IMR-90 (cell line): Measurements from ENCODE around the gene LGALS9. TPM values are rescaled to one million over a fixed set of nuclear protein-coding genes. Genes with fewer than 3 reads are reported as not detected.

Experiments used
- ATAC-seq: fragments of 200-7000 bp; cut with Tn5 transposase; 2 replicates; pipeline ENCODE4 v1.9.1; 2020; ENCODE audit warnings: low read depth, mild to moderate bottlenecking, moderate library complexity
- BruUV-seq: library from RNA; stranded (reverse); fragments of 400-500 nt; replicated peaks from 2 replicates; lab custom pipeline; 2021; lab: Mats Ljungman, UMichigan
- CTCF ChIA-PET: fragments of 300-600 bp; formaldehyde crosslinking; extraction: SDS; loops from one replicate; lab custom pipeline; 2021; ENCODE audit warnings: antibody characterized with exemption; lab: Yijun Ruan, JAX
- POLR2A ChIA-PET: fragments of 300-600 bp; sonication (Branson Sonifier 250); formaldehyde crosslinking; loops from one replicate; lab custom pipeline; 2022; ENCODE audit warnings: antibody characterized with exemption; ENCODE audit not compliant: unreplicated experiment; lab: Charles Lee
- DNase-seq: peaks from one replicate; pipeline ENCODE4 v3.0.0; 2013
- H2AFZ ChIP-seq: replicated peaks from 2 replicates; pipeline ENCODE3; 2013; ENCODE audit warnings: low read length, mild to moderate bottlenecking; ENCODE audit not compliant: poor library complexity
- H2AK5ac ChIP-seq: 2 replicates; pipeline ENCODE4 v1.6.1; 2013; ENCODE audit warnings: low read depth, low read length, inconsistent platforms
- H2AK9ac ChIP-seq: replicated peaks from 2 replicates; pipeline ENCODE3; 2013; ENCODE audit warnings: mild to moderate bottlenecking, low read depth, low read length, moderate library complexity; ENCODE audit not compliant: poor library complexity
- H2BK120ac ChIP-seq: 2 replicates; pipeline ENCODE4 v1.6.1; 2013; ENCODE audit warnings: low read depth, low read length, inconsistent platforms
- H2BK15ac ChIP-seq: 3 replicates; pipeline ENCODE4 v1.6.1; 2013; ENCODE audit warnings: low read depth, low read length, inconsistent platforms
- H2BK20ac ChIP-seq: 2 replicates; pipeline ENCODE4 v1.6.1; 2013; ENCODE audit warnings: low read depth, mild to moderate bottlenecking, inconsistent platforms, low read length, moderate library complexity
- H2BK5ac ChIP-seq: 2 replicates; pipeline ENCODE4 v1.6.1; 2013; ENCODE audit warnings: mild to moderate bottlenecking, low read depth, low read length, inconsistent platforms; ENCODE audit not compliant: poor library complexity, severe bottlenecking
- H3K14ac ChIP-seq: replicated peaks from 2 replicates; pipeline ENCODE4 v1.6.1; 2013; ENCODE audit warnings: low read depth, low read length, inconsistent platforms
- H3K18ac ChIP-seq: 2 replicates; pipeline ENCODE4 v1.6.1; 2013; ENCODE audit warnings: low read depth, low read length, control low read depth
- H3K23ac ChIP-seq: 2 replicates; pipeline ENCODE4 v1.6.1; 2013; ENCODE audit warnings: low read depth, low read length, inconsistent platforms
- H3K27ac ChIP-seq: 2 replicates; pipeline ENCODE4 v1.5.1; 2013; ENCODE audit warnings: mild to moderate bottlenecking, control low read depth, low read length; ENCODE audit not compliant: insufficient read depth
- H3K27me3 ChIP-seq: 2 replicates; pipeline ENCODE4 v1.6.1; 2013; ENCODE audit warnings: low read length; ENCODE audit not compliant: control insufficient read depth, insufficient read depth
- H3K36me3 ChIP-seq: 2 replicates; pipeline ENCODE4 v1.6.1; 2013; ENCODE audit warnings: low read length, mixed read lengths; ENCODE audit not compliant: control insufficient read depth, insufficient read depth
- H3K4ac ChIP-seq: 2 replicates; pipeline ENCODE4 v1.6.1; 2013; ENCODE audit warnings: low read depth, low read length, inconsistent platforms
- H3K4me1 ChIP-seq: 2 replicates; pipeline ENCODE4 v1.6.1; 2013; ENCODE audit warnings: low read length, mixed read lengths; ENCODE audit not compliant: control insufficient read depth, insufficient read depth
- H3K4me2 ChIP-seq: 2 replicates; pipeline ENCODE4 v1.6.1; 2013; ENCODE audit warnings: low read depth, mild to moderate bottlenecking, control low read depth, low read length, moderate library complexity
- H3K4me3 ChIP-seq: 2 replicates; pipeline ENCODE4 v1.5.1; 2013; ENCODE audit warnings: low read depth, mild to moderate bottlenecking, control low read depth, low read length, moderate library complexity; ENCODE audit not compliant: insufficient read depth
- H3K56ac ChIP-seq: 2 replicates; pipeline ENCODE4 v1.6.1; 2013; ENCODE audit warnings: low read length, inconsistent platforms; ENCODE audit not compliant: insufficient read depth; ENCODE audit errors: extremely low read depth
- H3K79me1 ChIP-seq, 2 experiments: 2 replicates each; pipeline ENCODE4 v1.6.1; 2013; ENCODE audit warnings: low read length in 2 of 2, inconsistent platforms in 1 of 2, low read depth in 1 of 2
- H3K9ac ChIP-seq: 2 replicates; pipeline ENCODE4 v1.6.1; 2013; ENCODE audit warnings: low read depth, low read length, control low read depth
- H3K9me1 ChIP-seq: 2 replicates; pipeline ENCODE4 v1.6.1; 2013; ENCODE audit warnings: low read length, inconsistent platforms; ENCODE audit not compliant: insufficient read depth
- H3K9me3 ChIP-seq: 2 replicates; pipeline ENCODE4 v1.6.1; 2013; ENCODE audit warnings: low read length; ENCODE audit not compliant: control insufficient read depth, insufficient read depth
- H4K20me1 ChIP-seq: 2 replicates; pipeline ENCODE4 v1.6.1; 2013; ENCODE audit warnings: low read length, inconsistent platforms; ENCODE audit not compliant: insufficient read depth
- H4K5ac ChIP-seq: 2 replicates; pipeline ENCODE4 v1.6.1; 2013; ENCODE audit warnings: mild to moderate bottlenecking, low read depth, low read length, control low read depth
- H4K8ac ChIP-seq, 2 experiments: 2 replicates each; pipeline ENCODE4 v1.6.1; 2013; ENCODE audit warnings: low read depth in 2 of 2, low read length in 2 of 2, control low read depth in 1 of 2, inconsistent platforms in 1 of 2
- H4K91ac ChIP-seq: 2 replicates; pipeline ENCODE4 v1.6.1; 2013; ENCODE audit warnings: low read depth, low read length, inconsistent platforms; ENCODE audit not compliant: insufficient read depth
- BHLHE40 ChIP-seq: fragments of 150-350 bp; IDR thresholded peaks from 2 replicates; pipeline ENCODE4 v1.6.1; 2016; ENCODE audit warnings: mild to moderate bottlenecking, low read depth, low read length
- CEBPB ChIP-seq: IDR thresholded peaks from 2 replicates; pipeline ENCODE4 v1.6.1; 2012; ENCODE audit warnings: low read depth, low read length, improper control_type of control experiment
- CHD1 ChIP-seq: IDR thresholded peaks from 2 replicates; pipeline ENCODE4 v1.6.1; 2012; ENCODE audit warnings: low read depth, low read length, improper control_type of control experiment
- FOS ChIP-seq: fragments of 150-350 bp; IDR thresholded peaks from 2 replicates; pipeline ENCODE4 v1.6.1; 2016; ENCODE audit warnings: low read depth, low read length
- MAFK ChIP-seq: IDR thresholded peaks from 2 replicates; pipeline ENCODE4 v1.6.1; 2012; ENCODE audit warnings: low read depth, low read length, improper control_type of control experiment
- MXI1 ChIP-seq: IDR thresholded peaks from 2 replicates; pipeline ENCODE4 v1.6.1; 2012; ENCODE audit warnings: low read depth, mild to moderate bottlenecking, low read length, moderate library complexity, borderline replicate concordance
- NFE2L2 ChIP-seq: fragments of 150-350 bp; IDR thresholded peaks from 2 replicates; pipeline ENCODE4 v1.6.1; 2016; ENCODE audit warnings: low read depth, mild to moderate bottlenecking, low read length
- POLR2A ChIP-seq: IDR thresholded peaks from 2 replicates; pipeline ENCODE4 v1.6.1; 2012; ENCODE audit warnings: mild to moderate bottlenecking, low read depth, low read length
- RCOR1 ChIP-seq: IDR thresholded peaks from 2 replicates; pipeline ENCODE4 v1.6.1; 2012; ENCODE audit warnings: mild to moderate bottlenecking, low read length, improper control_type of control experiment; ENCODE audit not compliant: insufficient replicate concordance
- RFX5 ChIP-seq: IDR thresholded peaks from 2 replicates; pipeline ENCODE4 v1.8.0; 2012; ENCODE audit warnings: low read depth, mild to moderate bottlenecking, low read length, moderate library complexity
- SMC3 ChIP-seq: fragments of 150-350 bp; IDR thresholded peaks from 2 replicates; pipeline ENCODE4 v1.6.1; 2016; ENCODE audit warnings: low read depth, mild to moderate bottlenecking, antibody characterized with exemption, low read length, moderate library complexity
- WGBS, 2 experiments: methylation state at CpG; one replicate each; pipeline versions ENCODE4 v1.1.5 to v1.1.7; 2013; ENCODE audit warnings: missing lambda C conversion rate in 2 of 2; ENCODE audit not compliant: insufficient read length in 1 of 2; ENCODE audit errors: extremely low coverage in 2 of 2; 5-methylcytosine and 5-hydroxymethylcytosine counted together
- dilution Hi-C: fragments of 300-500 bp; cut with HindIII; formaldehyde crosslinking; loops from one replicate; pipeline ENCODE4 v1.14.3; 2018; ENCODE audit warnings: low sequenced_read_pairs; ENCODE audit not compliant: unreplicated experiment
- in situ Hi-C: fragments of 300-500 bp; cut with MboI; formaldehyde crosslinking; loops from 3 replicates; pipeline ENCODE4 v1.14.3; 2019; ENCODE audit warnings: low sequenced_read_pairs, inconsistent platforms, mixed read lengths
- intact Hi-C: fragments of 100-400 bp; cut with micrococcal nuclease; formaldehyde crosslinking; loops from 2 replicates; pipeline ENCODE4 v1.10.0; 2022
- polyA plus RNA-seq, 3 experiments: library from polyadenylated mRNA; depleted of rRNA; stranded (reverse); fragments of >200 nt; gene quantifications; 2 replicates each; pipeline ENCODE4 v1.2.3, GENCODE V29; 2012; ENCODE audit warnings: low replicate concordance in 1 of 3
- total RNA-seq: library from RNA; depleted of rRNA; stranded (reverse); fragments of >200 nt; gene quantifications from 2 replicates; pipeline ENCODE4 v1.2.3, GENCODE V29; 2012
- TF ChIP-seq, protein P1 (sequence below): fragments of 150-350 bp; IDR thresholded peaks from 2 replicates; pipeline ENCODE4 v1.6.1; 2016; ENCODE audit warnings: low read depth, mild to moderate bottlenecking, low read length, moderate library complexity, borderline replicate concordance
- TF ChIP-seq, protein P2 (sequence below): conservative IDR thresholded peaks from 2 replicates; pipeline ENCODE4 v1.5.1; 2012; ENCODE audit warnings: mild to moderate bottlenecking, low read depth, low read length, improper control_type of control experiment

The LGALS9 gene
- total and polyA plus RNA-seq, 2 of the 4 experiments (the other 2 are of a cell fraction), result 0.54 to 2.5 TPM

DNA sequence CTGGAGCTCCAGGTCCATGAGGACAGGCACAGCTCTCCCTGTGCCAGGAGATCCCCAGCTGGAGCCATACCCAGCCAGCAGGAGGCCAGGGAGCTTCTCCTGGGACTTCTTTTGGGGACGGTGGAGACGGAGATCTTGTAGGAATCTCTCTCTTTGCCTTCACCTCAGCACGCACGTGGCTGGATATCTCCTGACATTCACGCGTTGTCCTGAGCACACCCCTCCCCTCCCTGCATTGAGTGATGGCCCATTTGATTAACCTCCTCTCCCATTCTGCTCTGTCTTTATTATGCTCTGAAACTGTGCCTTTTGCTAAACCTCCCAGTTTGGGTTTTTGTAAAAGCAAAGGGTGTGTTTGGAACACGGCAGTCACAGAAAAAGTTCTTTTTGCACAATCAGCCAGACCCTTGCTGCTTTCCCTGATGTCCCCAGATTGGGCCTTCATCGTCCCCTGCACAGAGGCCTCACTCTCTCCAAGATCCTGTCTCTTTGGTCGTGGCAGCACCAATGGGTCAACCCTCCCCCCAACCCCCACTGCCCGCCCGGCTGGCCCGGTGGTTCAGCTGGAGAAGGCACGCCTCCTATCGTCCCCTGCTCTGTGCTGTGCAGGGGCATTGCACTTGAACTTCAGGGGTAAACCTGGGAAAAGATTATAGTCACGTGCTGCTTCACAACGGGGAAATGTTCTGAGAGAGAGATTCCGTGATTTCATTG is 32.5 kb upstream of the LGALS9 start (continued):
- TF ChIP-seq SMC3, result no peak
- TF ChIP-seq BHLHE40, result no peak

- ATAC-seq, result no peak
- no peak for DNase-seq
- Histone ChIP-seq H2AK9ac (no peak overlapping the region), H2BK15ac (no peak overlapping the region), H3K27me3 (no peaks in the 10 kb centered on the region), H3K9me1 (0 out of 2 replicates have a peak, but pooled peaks cover 4% of the 10 kb centered on the region), H3K23ac (no peak overlapping the region), H2BK5ac (no peak overlapping the region), H2AK5ac (peak overlapping the region; percentile 43; the same call in 1 of the 2 replicates), H3K9me3 (no peaks in the 10 kb centered on the region), H3K18ac (no peak overlapping the region), H4K5ac (no peak overlapping the region), H3K79me1 (peaks cover 0 to 9% of the 10 kb centered on the region in 2 experiments; a peak in 2 of 4 replicates), H4K91ac (no peak overlapping the region), H3K4me3 (no peak overlapping the region), H3K36me3 (peaks cover 72% of the 10 kb centered on the region), H2BK20ac (0 out of 2 replicates have a peak overlapping the region, but pooled peaks have one; percentile 34), H4K8ac (no peak overlapping the region; a peak in 1 of 4 replicates), H4K20me1 (no peaks in the 10 kb centered on the region; the same call in 1 of the 2 replicates), H2AFZ (no peak overlapping the region), H3K56ac (no peak overlapping the region), H3K4me1 (peaks cover 2% of the 10 kb centered on the region; the same call in 1 of the 2 replicates), H2BK120ac (no peak overlapping the region), H3K9ac (no peak overlapping the region), H3K27ac (no peak overlapping the region), H3K4ac (no peak overlapping the region), H3K14ac (no peak overlapping the region), H3K4me2 (no peak overlapping the region)
- intact Hi-C loops, result loop anchor here (2.0 kb wide), 1 partner anchor 356 kb away; no protein-coding TSS in a partner anchor
- CTCF ChIA-PET, result interaction anchor here (0.7 to 2.9 kb wide), 10 partner anchors 8 to 363 kb away, joined by 3 to 11 read pairs (median 6); partner anchors contain the start of gene KSR1
- 96% methylated on average over 7 of the region's 8 CpGs; no CpG with 5 or more reads in 1 of the 2 experiments for WGBS, 2 experiments
- in situ Hi-C loops, result no loop called here
- dilution Hi-C loops, result no loop called here
- no TSS peak for BruUV-seq
- POLR2A ChIA-PET, result no interaction called here
- TF ChIP-seq POLR2A, result no peak
- TF ChIP-seq FOS, result no peak
- no peak for TF ChIP-seq NFE2L2
- TF ChIP-seq CHD1, result no peak
- TF ChIP-seq CEBPB, result no peak
- TF ChIP-seq, protein P1, sequence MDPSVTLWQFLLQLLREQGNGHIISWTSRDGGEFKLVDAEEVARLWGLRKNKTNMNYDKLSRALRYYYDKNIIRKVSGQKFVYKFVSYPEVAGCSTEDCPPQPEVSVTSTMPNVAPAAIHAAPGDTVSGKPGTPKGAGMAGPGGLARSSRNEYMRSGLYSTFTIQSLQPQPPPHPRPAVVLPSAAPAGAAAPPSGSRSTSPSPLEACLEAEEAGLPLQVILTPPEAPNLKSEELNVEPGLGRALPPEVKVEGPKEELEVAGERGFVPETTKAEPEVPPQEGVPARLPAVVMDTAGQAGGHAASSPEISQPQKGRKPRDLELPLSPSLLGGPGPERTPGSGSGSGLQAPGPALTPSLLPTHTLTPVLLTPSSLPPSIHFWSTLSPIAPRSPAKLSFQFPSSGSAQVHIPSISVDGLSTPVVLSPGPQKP, result no peak
- TF ChIP-seq MXI1, result no peak
- TF ChIP-seq SMC3, result no peak
- TF ChIP-seq RCOR1, result no peak
- TF ChIP-seq MAFK, result no peak
- TF ChIP-seq, protein P2, sequence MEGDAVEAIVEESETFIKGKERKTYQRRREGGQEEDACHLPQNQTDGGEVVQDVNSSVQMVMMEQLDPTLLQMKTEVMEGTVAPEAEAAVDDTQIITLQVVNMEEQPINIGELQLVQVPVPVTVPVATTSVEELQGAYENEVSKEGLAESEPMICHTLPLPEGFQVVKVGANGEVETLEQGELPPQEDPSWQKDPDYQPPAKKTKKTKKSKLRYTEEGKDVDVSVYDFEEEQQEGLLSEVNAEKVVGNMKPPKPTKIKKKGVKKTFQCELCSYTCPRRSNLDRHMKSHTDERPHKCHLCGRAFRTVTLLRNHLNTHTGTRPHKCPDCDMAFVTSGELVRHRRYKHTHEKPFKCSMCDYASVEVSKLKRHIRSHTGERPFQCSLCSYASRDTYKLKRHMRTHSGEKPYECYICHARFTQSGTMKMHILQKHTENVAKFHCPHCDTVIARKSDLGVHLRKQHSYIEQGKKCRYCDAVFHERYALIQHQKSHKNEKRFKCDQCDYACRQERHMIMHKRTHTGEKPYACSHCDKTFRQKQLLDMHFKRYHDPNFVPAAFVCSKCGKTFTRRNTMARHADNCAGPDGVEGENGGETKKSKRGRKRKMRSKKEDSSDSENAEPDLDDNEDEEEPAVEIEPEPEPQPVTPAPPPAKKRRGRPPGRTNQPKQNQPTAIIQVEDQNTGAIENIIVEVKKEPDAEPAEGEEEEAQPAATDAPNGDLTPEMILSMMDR, result no peak
- TF ChIP-seq RFX5, result no peak
Observed at GRCh38 chr17:27600471-27600870, 30.5 kb upstream of the LGALS9 start.
